OCI-LY1 (cell line): ENCODE measurements around the gene CCT8.
"Not testable (repeated sequence)": the region's sequence is repeated elsewhere in the genome, so short reads cannot be mapped to it uniquely, and the experiment has no call there.

Experiments
- H2AFZ ChIP-seq: fragments of 200-600 bp; sonication (generic), shearing (Covaris generic); 2 replicates; pipeline ENCODE4 v1.6.0; 2014; ENCODE audit warnings: antibody characterized with exemption, mild to moderate bottlenecking, low read length
- H3F3A ChIP-seq: fragments of 200-600 bp; sonication (generic), shearing (Covaris generic); 2 replicates; pipeline ENCODE4 v1.6.0; 2014; ENCODE audit warnings: mild to moderate bottlenecking, antibody characterized with exemption, low read length, moderate library complexity; ENCODE audit not compliant: insufficient read depth
- H3K27ac ChIP-seq: fragments of 200-600 bp; sonication (generic); 2 replicates; pipeline ENCODE4 v1.5.1; 2014; ENCODE audit warnings: low read length, mixed run types, mild to moderate bottlenecking, low read depth; ENCODE audit not compliant: poor library complexity, severe bottlenecking
- H3K27me3 ChIP-seq: fragments of 200-600 bp; sonication (generic); 2 replicates; pipeline ENCODE4 v1.6.0; 2014; ENCODE audit warnings: antibody characterized with exemption, mild to moderate bottlenecking, low read length, moderate library complexity; ENCODE audit not compliant: insufficient read depth
- H3K36me3 ChIP-seq: fragments of 200-600 bp; sonication (generic); 2 replicates; pipeline ENCODE4 v1.6.1; 2014; ENCODE audit warnings: mild to moderate bottlenecking, antibody characterized with exemption, low read length, moderate library complexity, mixed read lengths; ENCODE audit not compliant: insufficient read depth
- H3K4me1 ChIP-seq: fragments of 200-600 bp; sonication (generic); 2 replicates; pipeline ENCODE4 v1.5.1; 2014; ENCODE audit warnings: mild to moderate bottlenecking, low read length, moderate library complexity; ENCODE audit not compliant: insufficient read depth, severe bottlenecking
- H3K4me2 ChIP-seq: fragments of 200-600 bp; sonication (generic), shearing (Covaris generic); 2 replicates; pipeline ENCODE4 v1.6.1; 2014; ENCODE audit warnings: low read length
- H3K4me3 ChIP-seq: fragments of 200-600 bp; sonication (generic); 2 replicates; pipeline ENCODE4 v1.5.1; 2014; ENCODE audit warnings: low read length, low read depth, mild to moderate bottlenecking, mixed read lengths; ENCODE audit not compliant: poor library complexity, severe bottlenecking
- H3K79me2 ChIP-seq: fragments of 200-600 bp; shearing (Covaris generic); 2 replicates; pipeline ENCODE4 v1.6.1; 2016; ENCODE audit warnings: mixed run types, low read length, mixed read lengths; ENCODE audit not compliant: insufficient read depth
- H3K9ac ChIP-seq: fragments of 200-600 bp; sonication (generic), shearing (Covaris generic); 2 replicates; pipeline ENCODE4 v1.6.1; 2014; ENCODE audit warnings: mild to moderate bottlenecking, low read length, mixed read lengths
- H3K9me2 ChIP-seq: fragments of 200-600 bp; sonication (generic), shearing (Covaris generic); 2 replicates; pipeline ENCODE4 v1.6.1; 2014; ENCODE audit warnings: low read depth, mild to moderate bottlenecking, low read length, mixed read lengths
- H3K9me3 ChIP-seq: fragments of 200-600 bp; shearing (Covaris generic); 2 replicates; pipeline ENCODE4 v1.6.1; 2014; ENCODE audit warnings: low read length, mixed read lengths
- H4K20me1 ChIP-seq: fragments of 200-600 bp; sonication (generic), shearing (Covaris generic); 2 replicates; pipeline ENCODE4 v1.6.0; 2016; ENCODE audit warnings: mild to moderate bottlenecking, low read length; ENCODE audit not compliant: insufficient read depth
- CTCF ChIP-seq: fragments of 200-600 bp; sonication (generic), shearing (Covaris generic); IDR thresholded peaks from 2 replicates; pipeline ENCODE4 v1.5.1; 2017; ENCODE audit warnings: mild to moderate bottlenecking, antibody characterized with exemption, low read length, moderate library complexity, mixed read lengths
- EZH2 ChIP-seq: fragments of 200-600 bp; sonication (generic), shearing (Covaris generic); IDR thresholded peaks from 2 replicates; pipeline ENCODE4 v1.8.0; 2017; ENCODE audit warnings: borderline replicate concordance, mixed run types, mild to moderate bottlenecking, antibody characterized with exemption, low read length, moderate library complexity, mixed read lengths

Gene CCT8

GRCh38 chr21:29022166-29022565 is 51.3 kb downstream of the CCT8 start:
- H3K4me2 ChIP-seq, result no peak overlapping the region

GRCh38 chr21:29018540-29018939 is 54.9 kb downstream of the CCT8 start:
- H3K4me3 ChIP-seq, result peak overlapping the region; percentile 82
- H3F3A ChIP-seq, result no peaks in the 10 kb centered on the region
- no peak for TF ChIP-seq EZH2
- H3K79me2 ChIP-seq, result peaks cover 22% of the 10 kb centered on the region
- H3K27ac ChIP-seq, result peak overlapping the region; percentile 41
- peak overlapping the region; percentile 90 for H3K9ac ChIP-seq
- no peak overlapping the region for H2AFZ ChIP-seq
- H3K27me3 ChIP-seq, result no peaks in the 10 kb centered on the region
- no peaks in the 10 kb centered on the region for H3K9me3 ChIP-seq
- peaks cover 10% of the 10 kb centered on the region; the same call in 1 of the 2 replicates for H3K36me3 ChIP-seq
- H3K9me2 ChIP-seq, result no peaks in the 10 kb centered on the region
- H4K20me1 ChIP-seq, result no peaks in the 10 kb centered on the region
- H3K4me2 ChIP-seq, result peak overlapping the region; percentile 82
- peaks cover 19% of the 10 kb centered on the region for H3K4me1 ChIP-seq

More at GRCh38 chr21:29022166-29022565, 51.3 kb downstream of the CCT8 start:
- Histone ChIP-seq H2AFZ (no peak overlapping the region), H3K9me3 (no peaks in the 10 kb centered on the region), H4K20me1 (no peaks in the 10 kb centered on the region), H3F3A (no peaks in the 10 kb centered on the region), H3K4me3 (no peak overlapping the region), H3K9me2 (no peaks in the 10 kb centered on the region), H3K27ac (no peak overlapping the region), H3K9ac (no peak overlapping the region), H3K27me3 (no peaks in the 10 kb centered on the region), H3K79me2 (peaks cover 39% of the 10 kb centered on the region), H3K4me1 (peaks cover 39% of the 10 kb centered on the region), H3K36me3 (no peaks in the 10 kb centered on the region)
- no peak for TF ChIP-seq CTCF

GRCh38 chr21:29017639-29018237 is 55.7 kb downstream of the CCT8 start:
- Histone ChIP-seq H4K20me1 (no peaks in the 10 kb centered on the region), H3K27me3 (no peaks in the 10 kb centered on the region), H3K27ac (peak overlapping the region; percentile 41), H3K79me2 (peaks cover 22% of the 10 kb centered on the region), H3K9me3 (no peaks in the 10 kb centered on the region), H2AFZ (no peak overlapping the region), H3K4me2 (peak overlapping the region; percentile 82), H3K9me2 (no peaks in the 10 kb centered on the region), H3K36me3 (peaks cover 10% of the 10 kb centered on the region; the same call in 1 of the 2 replicates), H3F3A (no peaks in the 10 kb centered on the region), H3K4me1 (peaks cover 19% of the 10 kb centered on the region), H3K4me3 (peak overlapping the region; percentile 82), H3K9ac (peak overlapping the region; percentile 90)
- TF ChIP-seq EZH2 (no peak), CTCF (no peak)

GRCh38 chr21:29011236-29011635 is 62.2 kb downstream of the CCT8 start:
- not testable (repeated sequence) for H2AFZ ChIP-seq, H3K4me2 ChIP-seq, H3K9ac ChIP-seq, H3K27ac ChIP-seq, H4K20me1 ChIP-seq, H3K27me3 ChIP-seq, H3K4me1 ChIP-seq, H3K4me3 ChIP-seq, H3F3A ChIP-seq, H3K9me2 ChIP-seq, H3K9me3 ChIP-seq, H3K79me2 ChIP-seq
- H3K36me3 ChIP-seq, result peaks cover 33% of the 10 kb centered on the region
